GM12875 (cell line): ENCODE data around the gene ZBTB12.
"Not testable (repeated sequence)": the region's sequence is repeated elsewhere in the genome, so short reads cannot be mapped to it uniquely, and the experiment has no call there.

ENCODE experiments used
- H3K4me3 ChIP-seq: one replicate; pipeline ENCODE4 v1.5.1; 2011; ENCODE audit warnings: low read depth, low read length, control low read depth
- TF ChIP-seq, protein P1 (sequence below): IDR thresholded peaks from 2 replicates; pipeline ENCODE4 v1.5.1; 2011; ENCODE audit warnings: low read depth, mild to moderate bottlenecking, control low read depth, inconsistent platforms, low read length, moderate library complexity, borderline replicate concordance; ENCODE audit not compliant: insufficient read depth

ZBTB12 gene

DNA sequence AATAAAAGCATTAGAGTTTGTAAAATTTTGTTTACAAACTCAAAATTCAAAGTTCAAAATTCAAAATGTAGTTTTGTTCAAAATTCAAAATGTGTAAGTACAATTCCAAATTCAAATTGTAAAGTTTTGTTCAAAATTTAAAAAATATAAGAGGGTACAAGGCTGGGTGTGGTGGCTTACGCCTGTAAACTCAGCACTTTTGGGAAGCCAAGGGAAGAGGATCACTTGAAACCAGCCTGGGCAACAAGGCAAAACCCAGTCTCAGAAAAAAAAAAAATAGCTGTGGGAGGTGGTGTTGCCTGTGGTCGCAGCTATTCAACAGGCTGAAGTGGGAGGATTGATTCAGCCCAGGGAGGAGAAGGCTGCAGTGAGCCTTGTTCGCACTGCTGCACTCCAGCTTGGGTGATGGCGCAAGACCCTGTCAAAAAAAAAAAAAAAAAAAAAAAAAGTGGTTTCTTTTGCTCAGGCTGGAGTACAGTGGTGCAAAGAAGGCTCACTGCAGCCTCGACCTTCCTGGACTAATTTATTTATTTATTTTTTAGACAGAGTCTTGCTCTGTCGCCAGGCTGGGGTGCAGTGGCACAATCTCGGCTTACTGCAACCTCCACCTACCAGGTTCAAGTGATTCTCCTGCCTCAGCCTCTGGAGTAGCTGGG, 5.4 kb upstream of the ZBTB12 start:
- H3K4me3 ChIP-seq = no peak overlapping the region
- TF ChIP-seq, protein P1, sequence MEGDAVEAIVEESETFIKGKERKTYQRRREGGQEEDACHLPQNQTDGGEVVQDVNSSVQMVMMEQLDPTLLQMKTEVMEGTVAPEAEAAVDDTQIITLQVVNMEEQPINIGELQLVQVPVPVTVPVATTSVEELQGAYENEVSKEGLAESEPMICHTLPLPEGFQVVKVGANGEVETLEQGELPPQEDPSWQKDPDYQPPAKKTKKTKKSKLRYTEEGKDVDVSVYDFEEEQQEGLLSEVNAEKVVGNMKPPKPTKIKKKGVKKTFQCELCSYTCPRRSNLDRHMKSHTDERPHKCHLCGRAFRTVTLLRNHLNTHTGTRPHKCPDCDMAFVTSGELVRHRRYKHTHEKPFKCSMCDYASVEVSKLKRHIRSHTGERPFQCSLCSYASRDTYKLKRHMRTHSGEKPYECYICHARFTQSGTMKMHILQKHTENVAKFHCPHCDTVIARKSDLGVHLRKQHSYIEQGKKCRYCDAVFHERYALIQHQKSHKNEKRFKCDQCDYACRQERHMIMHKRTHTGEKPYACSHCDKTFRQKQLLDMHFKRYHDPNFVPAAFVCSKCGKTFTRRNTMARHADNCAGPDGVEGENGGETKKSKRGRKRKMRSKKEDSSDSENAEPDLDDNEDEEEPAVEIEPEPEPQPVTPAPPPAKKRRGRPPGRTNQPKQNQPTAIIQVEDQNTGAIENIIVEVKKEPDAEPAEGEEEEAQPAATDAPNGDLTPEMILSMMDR = no peak

DNA sequence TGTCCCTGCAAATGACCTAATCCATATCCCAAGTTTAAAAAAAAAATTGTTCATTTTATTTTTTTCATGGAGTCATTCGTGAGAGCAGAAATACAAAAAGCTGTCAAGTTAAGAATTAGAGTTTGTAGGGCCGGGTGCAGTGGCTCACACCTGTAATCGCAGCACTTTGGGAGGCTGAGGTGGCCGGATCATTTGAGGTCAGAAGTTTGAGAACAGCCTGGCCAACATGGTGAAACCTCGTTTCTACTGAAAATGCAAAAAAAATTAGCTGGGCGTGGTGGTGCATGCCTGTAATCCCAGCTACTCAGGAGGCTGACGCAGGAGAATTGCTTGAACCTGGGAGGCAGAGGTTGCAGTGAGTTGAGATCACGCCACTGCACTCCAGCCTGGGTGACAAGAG, 4.8 kb upstream of the ZBTB12 start:
- not testable (repeated sequence) for H3K4me3 ChIP-seq

DNA sequence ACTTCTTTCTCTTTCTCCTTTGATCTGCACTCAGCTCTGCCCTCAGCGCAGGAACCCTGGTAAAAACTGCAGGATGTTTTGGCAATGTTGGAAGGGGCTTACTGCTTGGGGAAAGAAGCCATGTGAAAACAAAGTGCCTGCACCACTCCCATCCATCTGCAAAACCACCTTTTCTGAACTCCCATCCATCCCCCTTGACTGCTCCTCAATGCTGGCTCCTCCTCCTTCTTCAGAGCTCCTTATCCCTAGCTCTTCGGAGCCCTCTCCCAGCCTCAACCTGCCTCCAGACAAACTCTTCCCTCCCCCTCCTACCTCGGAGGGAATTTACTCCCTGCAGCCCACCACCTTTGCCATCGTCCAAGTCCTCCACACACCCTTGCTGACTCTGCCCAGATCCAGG, 4.2 kb upstream of the ZBTB12 start:
- TF ChIP-seq, protein P1 = no peak
- H3K4me3 ChIP-seq = no peak overlapping the region

- no peak overlapping the region for H3K4me3 ChIP-seq
- TF ChIP-seq, protein P1 = no peak
These were observed 3.2 kb upstream of the ZBTB12 start for GRCh38 chr6:31905041-31905440.

DNA sequence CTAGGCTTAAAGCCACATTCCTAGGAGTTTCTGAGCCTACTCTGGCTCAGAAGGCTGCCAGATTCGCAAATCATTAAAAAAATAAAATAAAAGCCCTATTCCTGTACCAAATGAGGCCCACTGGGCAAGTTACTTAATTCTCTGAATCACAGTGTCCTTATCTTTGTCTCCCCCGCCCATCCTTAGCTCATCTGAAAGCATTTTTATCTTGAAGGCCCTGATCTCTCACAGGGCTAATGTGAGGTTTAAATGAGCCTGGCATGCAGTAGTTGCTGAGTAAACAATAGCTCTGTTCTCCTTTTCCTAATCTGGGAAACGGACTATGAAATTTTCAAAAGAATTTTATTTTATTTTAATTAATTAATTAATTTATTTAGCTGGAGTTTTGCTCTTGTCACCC, 2.1 kb upstream of the ZBTB12 start:
- TF ChIP-seq, protein P1 = no peak
- H3K4me3 ChIP-seq = no peak overlapping the region

DNA sequence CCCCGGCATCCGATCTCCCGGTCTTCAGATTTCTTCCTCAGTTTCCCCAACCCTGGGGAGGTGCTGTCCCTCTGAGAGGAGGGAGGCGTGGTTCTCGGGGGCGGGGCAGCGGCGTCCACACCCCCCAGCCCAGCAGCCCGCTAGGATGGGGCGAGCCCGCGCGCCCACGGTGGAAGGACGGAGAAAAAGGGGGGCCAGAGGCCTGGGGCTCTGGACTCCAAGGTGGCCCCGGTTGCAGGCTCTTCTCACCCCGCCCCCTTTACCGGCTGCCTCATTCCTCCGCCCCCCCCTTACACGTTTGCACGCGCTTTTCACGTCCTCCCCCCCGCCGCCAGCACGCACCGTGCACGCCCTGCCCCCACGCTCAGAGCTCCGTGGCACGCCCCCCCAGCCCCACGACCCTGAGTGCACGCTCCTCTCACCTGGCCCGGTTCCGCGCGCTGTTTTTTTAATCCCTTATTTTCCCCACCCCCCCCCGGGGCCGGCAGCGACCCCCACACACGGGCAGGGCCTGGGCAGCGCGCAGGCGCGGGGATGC, 402 bp downstream of the ZBTB12 start:
- TF ChIP-seq, protein P1 = no peak
- H3K4me3 ChIP-seq = peak overlapping the region; percentile 58

GRCh38 chr6:31900917-31901414, 920 bp downstream of the ZBTB12 start:
- H3K4me3 ChIP-seq = peak overlapping the region; percentile 58
- TF ChIP-seq, protein P1 = no peak
